ENCODE results near the gene HDAC9.

HDAC9 gene

DNA sequence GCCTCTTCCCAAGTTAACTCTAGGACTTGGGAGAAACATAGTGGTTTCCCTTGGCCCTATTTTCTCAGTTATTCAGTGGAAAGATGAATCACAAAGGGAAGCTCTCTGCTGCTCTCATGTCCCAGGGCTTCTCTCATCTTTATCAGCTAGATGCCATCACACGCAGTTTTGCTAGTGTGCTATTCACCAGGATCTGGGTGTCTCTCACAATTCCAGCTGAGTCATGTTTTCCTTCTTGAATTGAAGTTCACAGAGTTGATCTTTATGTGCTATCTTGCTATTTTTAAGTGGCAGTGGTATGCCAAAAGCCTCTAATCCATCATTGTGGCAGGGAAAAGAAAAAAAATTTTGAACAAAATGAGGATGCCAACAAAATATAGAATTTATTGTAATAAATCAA lies 520.6 kb downstream of the HDAC9 start:
- Histone ChIP-seq H4K20me1 (ENCODE audit: insufficient read depth, low read length) (no peaks in the 10 kb centered on the region), H3K4me1 (ENCODE audit: insufficient read depth, low read length) (no peaks in the 10 kb centered on the region), H3K9ac (ENCODE audit: low read depth, low read length) (no peak overlapping the region), H3K79me2 (ENCODE audit: insufficient read depth, low read length) (no peaks in the 10 kb centered on the region), H3K4me3 (ENCODE audit: low read depth in 1 of 2, low read length in 2 of 2) (no peak overlapping the region), H3K36me3 (ENCODE audit: insufficient read depth, low read length) (no peaks in the 10 kb centered on the region), H3K9me3 (ENCODE audit: insufficient read depth, low read length, severe bottlenecking) (no peaks in the 10 kb centered on the region), H2AFZ (ENCODE audit: low read depth, low read length) (no peak overlapping the region), H3K27ac (ENCODE audit: low read length) (no peak overlapping the region), H3K27me3 (ENCODE audit: insufficient read depth, low read length, poor library complexity) (no peaks in the 10 kb centered on the region), H3K4me2 (ENCODE audit: insufficient read depth, low read length) (no peak overlapping the region)
- TF ChIP-seq CTCF (IDR thresholded peaks at IDR 0.05; ENCODE audit: borderline replicate concordance, extremely low read depth, low read length, poor library complexity, severe bottlenecking), result no peak
- no peak for TF ChIP-seq EZH2 (IDR thresholded peaks at IDR 0.05; ENCODE audit: borderline replicate concordance, low read depth, low read length, severe bottlenecking)
- DNase-seq (no peak), ATAC-seq (ENCODE audit: insufficient read depth, low read depth) (no peak)

DNA sequence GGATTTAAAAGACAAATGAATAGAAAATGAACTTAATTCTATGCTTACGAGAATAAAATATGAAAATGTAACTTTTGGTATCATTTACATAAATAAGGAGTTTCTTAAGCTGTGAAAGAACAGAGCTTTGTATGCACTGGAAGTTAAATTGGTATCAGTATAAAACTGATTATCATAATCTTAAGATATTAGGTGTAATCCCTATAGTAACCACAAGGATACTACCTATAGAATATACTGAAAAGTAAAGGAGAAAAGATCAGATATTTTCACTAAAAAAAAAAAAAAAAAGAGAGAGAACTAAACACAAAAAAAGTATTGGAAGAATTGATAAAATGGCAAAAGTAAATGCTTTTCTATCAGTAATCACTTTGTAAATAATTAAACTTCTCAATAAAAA lies 521.8 kb downstream of the HDAC9 start:
- Histone ChIP-seq H2AFZ (ENCODE audit: low read depth, low read length) (no peak overlapping the region), H3K27ac (ENCODE audit: low read length) (no peak overlapping the region), H3K79me2 (ENCODE audit: insufficient read depth, low read length) (no peaks in the 10 kb centered on the region), H3K36me3 (ENCODE audit: insufficient read depth, low read length) (no peaks in the 10 kb centered on the region), H3K4me2 (ENCODE audit: insufficient read depth, low read length) (no peak overlapping the region), H3K9ac (ENCODE audit: low read depth, low read length) (no peak overlapping the region), H3K4me3 (ENCODE audit: low read depth in 1 of 2, low read length in 2 of 2) (no peak overlapping the region), H3K4me1 (ENCODE audit: insufficient read depth, low read length) (no peaks in the 10 kb centered on the region), H3K27me3 (ENCODE audit: insufficient read depth, low read length, poor library complexity) (no peaks in the 10 kb centered on the region), H3K9me3 (ENCODE audit: insufficient read depth, low read length, severe bottlenecking) (no peaks in the 10 kb centered on the region), H4K20me1 (ENCODE audit: insufficient read depth, low read length) (no peaks in the 10 kb centered on the region)
- no peak for DNase-seq
- TF ChIP-seq CTCF (IDR thresholded peaks at IDR 0.05; ENCODE audit: borderline replicate concordance, extremely low read depth, low read length, poor library complexity, severe bottlenecking), result no peak
- TF ChIP-seq EZH2 (IDR thresholded peaks at IDR 0.05; ENCODE audit: borderline replicate concordance, low read depth, low read length, severe bottlenecking), result no peak
- no peak for ATAC-seq (ENCODE audit: insufficient read depth, low read depth)

GRCh38 chr7:19020062-19020461 lies 524.5 kb downstream of the HDAC9 start:
- Histone ChIP-seq H2AFZ (ENCODE audit: low read depth, low read length) (no peak overlapping the region), H3K9me3 (ENCODE audit: insufficient read depth, low read length, severe bottlenecking) (no peaks in the 10 kb centered on the region), H3K79me2 (ENCODE audit: insufficient read depth, low read length) (no peaks in the 10 kb centered on the region), H3K27me3 (ENCODE audit: insufficient read depth, low read length, poor library complexity) (no peaks in the 10 kb centered on the region), H3K9ac (ENCODE audit: low read depth, low read length) (no peak overlapping the region), H3K27ac (ENCODE audit: low read length) (no peak overlapping the region), H4K20me1 (ENCODE audit: insufficient read depth, low read length) (no peaks in the 10 kb centered on the region), H3K4me1 (ENCODE audit: insufficient read depth, low read length) (no peaks in the 10 kb centered on the region), H3K4me2 (ENCODE audit: insufficient read depth, low read length) (no peak overlapping the region), H3K4me3 (ENCODE audit: low read depth in 1 of 2, low read length in 2 of 2) (no peak overlapping the region), H3K36me3 (ENCODE audit: insufficient read depth, low read length) (no peaks in the 10 kb centered on the region)
- TF ChIP-seq EZH2 (IDR thresholded peaks at IDR 0.05; ENCODE audit: borderline replicate concordance, low read depth, low read length, severe bottlenecking) (no peak), CTCF (IDR thresholded peaks at IDR 0.05; ENCODE audit: borderline replicate concordance, extremely low read depth, low read length, poor library complexity, severe bottlenecking) (no peak)
- DNase-seq, result no peak
- ATAC-seq (ENCODE audit: insufficient read depth, low read depth), result no peak

GRCh38 chr7:19020711-19021110 lies 525.2 kb downstream of the HDAC9 start:
- Histone ChIP-seq H2AFZ (ENCODE audit: low read depth, low read length) (no peak overlapping the region), H3K36me3 (ENCODE audit: insufficient read depth, low read length) (no peaks in the 10 kb centered on the region), H3K9ac (ENCODE audit: low read depth, low read length) (no peak overlapping the region), H3K79me2 (ENCODE audit: insufficient read depth, low read length) (no peaks in the 10 kb centered on the region), H3K27ac (ENCODE audit: low read length) (no peak overlapping the region), H4K20me1 (ENCODE audit: insufficient read depth, low read length) (no peaks in the 10 kb centered on the region), H3K4me1 (ENCODE audit: insufficient read depth, low read length) (no peaks in the 10 kb centered on the region), H3K9me3 (ENCODE audit: insufficient read depth, low read length, severe bottlenecking) (no peaks in the 10 kb centered on the region), H3K27me3 (ENCODE audit: insufficient read depth, low read length, poor library complexity) (no peaks in the 10 kb centered on the region), H3K4me3 (ENCODE audit: low read depth in 1 of 2, low read length in 2 of 2) (no peak overlapping the region), H3K4me2 (ENCODE audit: insufficient read depth, low read length) (no peak overlapping the region)
- no peak for DNase-seq
- TF ChIP-seq CTCF (IDR thresholded peaks at IDR 0.05; ENCODE audit: borderline replicate concordance, extremely low read depth, low read length, poor library complexity, severe bottlenecking) (no peak), EZH2 (IDR thresholded peaks at IDR 0.05; ENCODE audit: borderline replicate concordance, low read depth, low read length, severe bottlenecking) (no peak)
- no peak for ATAC-seq (ENCODE audit: insufficient read depth, low read depth)

All from DND-41 (cell line).